HEK293T (cell line): Measurements from ENCODE around the gene ANO5.

Experiments used
- CTCF ChIA-PET: fragments of 350-600 bp; formaldehyde crosslinking; extraction: SDS; loops from one replicate; lab custom pipeline; 2021; ENCODE audit warnings: antibody characterized with exemption, inconsistent platforms; lab: Yijun Ruan, JAX
- POLR2A ChIA-PET: fragments of 350-600 bp; formaldehyde crosslinking; extraction: SDS; loops from one replicate; lab custom pipeline; 2020; ENCODE audit warnings: antibody characterized with exemption, inconsistent platforms; lab: Yijun Ruan, JAX
- DNase-seq: peaks from one replicate; pipeline ENCODE4 v3.0.0; 2012; ENCODE audit warnings: mixed read lengths; ENCODE audit errors: extremely low spot score
- ARNT ChIP-seq: fragments of 450-650 bp; IDR thresholded peaks from 2 replicates; pipeline ENCODE4 v1.6.1; 2017; ENCODE audit warnings: mild to moderate bottlenecking
- BHLHE40 ChIP-seq: fragments of 450-650 bp; IDR thresholded peaks from 2 replicates; pipeline ENCODE4 v1.6.1; 2016; ENCODE audit warnings: mild to moderate bottlenecking, moderate library complexity, borderline replicate concordance
- CTBP1 ChIP-seq: fragments of 450-650 bp; IDR thresholded peaks from 2 replicates; pipeline ENCODE4 v1.6.1; 2016; ENCODE audit warnings: borderline replicate concordance
- ELF4 ChIP-seq: fragments of 450-650 bp; IDR thresholded peaks from 2 replicates; pipeline ENCODE4 v1.6.1; 2017; ENCODE audit warnings: antibody characterized with exemption
- FOXA1 ChIP-seq: fragments of 450-650 bp; IDR thresholded peaks from 2 replicates; pipeline ENCODE4 v1.6.1; 2016; ENCODE audit warnings: mild to moderate bottlenecking
- FOXK2 ChIP-seq: fragments of 450-650 bp; IDR thresholded peaks from 2 replicates; pipeline ENCODE4 v1.6.1; 2016; ENCODE audit warnings: mild to moderate bottlenecking
- FOXM1 ChIP-seq: fragments of 450-650 bp; IDR thresholded peaks from 2 replicates; pipeline ENCODE4 v1.6.1; 2017; ENCODE audit warnings: mild to moderate bottlenecking, borderline replicate concordance
- HDGF ChIP-seq: fragments of 450-650 bp; IDR thresholded peaks from 2 replicates; pipeline ENCODE4 v1.6.1; 2017; ENCODE audit warnings: antibody characterized with exemption, borderline replicate concordance
- L3MBTL2 ChIP-seq: fragments of 450-650 bp; conservative IDR thresholded peaks from 2 replicates; pipeline ENCODE4 v1.6.1; 2016; ENCODE audit warnings: mild to moderate bottlenecking
- LEF1 ChIP-seq: fragments of 450-650 bp; IDR thresholded peaks from 2 replicates; pipeline ENCODE4 v1.6.1; 2017; ENCODE audit warnings: mild to moderate bottlenecking, borderline replicate concordance
- NFRKB ChIP-seq: fragments of 450-650 bp; IDR thresholded peaks from 2 replicates; pipeline ENCODE4 v1.6.1; 2016; ENCODE audit warnings: mild to moderate bottlenecking, moderate library complexity
- PKNOX1 ChIP-seq: fragments of 450-650 bp; IDR thresholded peaks from 2 replicates; pipeline ENCODE4 v1.6.1; 2016
- SP1 ChIP-seq: fragments of 450-650 bp; IDR thresholded peaks from 2 replicates; pipeline ENCODE4 v1.6.1; 2017
- SUZ12 ChIP-seq: fragments of 450-650 bp; IDR thresholded peaks from 2 replicates; pipeline ENCODE4 v1.6.1; 2016; ENCODE audit warnings: mild to moderate bottlenecking
- TARDBP ChIP-seq: fragments of 450-650 bp; IDR thresholded peaks from 2 replicates; pipeline ENCODE4 v1.6.1; 2016
- ZNF384 ChIP-seq: fragments of 450-650 bp; IDR thresholded peaks from 2 replicates; pipeline ENCODE4 v1.6.1; 2016

ANO5 gene

DNA sequence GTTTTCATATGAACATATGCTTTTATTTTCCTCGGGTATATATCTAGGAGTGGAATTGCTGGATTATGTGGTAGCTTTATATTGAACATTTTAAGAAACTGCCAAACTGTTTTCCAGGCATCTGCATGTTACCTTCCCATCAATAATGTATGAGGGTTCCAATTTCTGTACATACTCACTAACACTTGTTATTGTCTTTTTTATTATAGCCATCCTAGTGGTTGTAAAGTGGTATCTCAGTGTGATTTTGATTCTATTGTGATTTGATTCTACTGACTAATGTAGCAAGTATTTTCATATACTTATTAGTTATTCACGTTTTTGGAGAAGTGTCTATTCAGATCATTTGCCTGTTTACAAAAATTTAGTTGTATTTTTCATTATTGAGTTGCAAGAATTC lies 2.0 kb downstream of the ANO5 start:
- POLR2A ChIA-PET: no interaction called here
- DNase-seq: no peak
- TF ChIP-seq ARNT: no peak
- TF ChIP-seq ZNF384: no peak
- TF ChIP-seq SP1: no peak
- no peak for TF ChIP-seq PKNOX1
- TF ChIP-seq NFRKB: no peak
- no peak for TF ChIP-seq TARDBP
- TF ChIP-seq L3MBTL2: no peak
- no peak for TF ChIP-seq BHLHE40
- TF ChIP-seq HDGF: no peak
- TF ChIP-seq CTBP1: no peak
- TF ChIP-seq FOXK2: no peak
- no peak for TF ChIP-seq ELF4
- no peak for TF ChIP-seq FOXM1
- TF ChIP-seq LEF1: no peak
- no peak for TF ChIP-seq SUZ12
- CTCF ChIA-PET: interaction anchor here (0.6 to 1.1 kb wide), 2 partner anchors 24 to 41 kb away, joined by 3 to 4 read pairs; no protein-coding TSS in a partner anchor

DNA sequence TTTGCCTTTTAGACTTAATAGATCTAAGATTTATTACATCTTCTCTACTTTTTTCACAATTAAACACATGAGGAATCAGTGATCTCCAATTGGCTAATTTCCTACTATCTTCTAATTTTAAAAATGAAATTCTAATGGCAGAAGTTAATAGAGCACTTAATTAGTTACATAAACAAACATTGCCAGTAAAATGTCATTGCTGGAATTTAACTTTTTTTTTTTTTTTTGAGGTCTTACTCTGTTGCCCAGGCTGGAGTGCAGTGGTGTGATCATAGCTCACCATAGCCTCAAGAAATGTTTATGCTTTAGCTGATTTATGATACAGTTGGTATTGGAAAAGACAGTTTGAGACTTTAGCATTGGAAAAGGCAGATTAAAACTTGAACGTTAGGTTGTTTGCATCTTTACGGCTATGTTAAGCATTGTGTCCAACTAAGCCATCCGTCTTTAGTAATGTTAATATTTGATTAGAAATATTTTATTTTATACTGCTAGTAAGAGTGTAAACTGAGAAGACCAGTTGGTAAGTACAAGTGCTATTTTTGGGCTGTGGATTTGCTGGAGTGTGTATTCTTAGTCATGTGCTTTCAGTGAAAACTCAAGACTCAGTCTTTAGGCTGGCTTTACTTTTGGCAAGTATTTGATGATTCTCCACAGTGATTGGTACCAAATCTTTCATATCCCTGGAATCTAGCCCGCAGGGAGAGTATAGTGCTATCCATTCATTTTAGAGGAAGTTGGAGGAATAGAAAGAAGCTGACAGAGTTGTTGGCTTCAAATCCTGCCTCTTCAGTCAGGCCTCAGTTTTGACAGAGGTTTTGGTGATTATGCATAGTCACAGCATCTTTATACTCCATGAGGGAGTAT lies 4.5 kb downstream of the ANO5 start:
- ChIA-PET CTCF (no interaction called here), POLR2A (no interaction called here)
- DNase-seq: no peak
- no peak for TF ChIP-seq L3MBTL2
- peak; percentile 71 for TF ChIP-seq PKNOX1
- peak; percentile 91 for TF ChIP-seq ZNF384

- CTCF ChIA-PET: no interaction called here
- DNase-seq: no peak
- POLR2A ChIA-PET: no interaction called here
- no peak for TF ChIP-seq HDGF
- no peak for TF ChIP-seq LEF1
- TF ChIP-seq FOXA1: no peak
- no peak for TF ChIP-seq BHLHE40
- TF ChIP-seq L3MBTL2: no peak
- no peak for TF ChIP-seq TARDBP
- no peak for TF ChIP-seq SP1
- no peak for TF ChIP-seq NFRKB
- TF ChIP-seq FOXM1: no peak
- no peak for TF ChIP-seq ZNF384
- TF ChIP-seq SUZ12: no peak
- no peak for TF ChIP-seq ELF4
- TF ChIP-seq FOXK2: no peak
- no peak for TF ChIP-seq PKNOX1
- no peak for TF ChIP-seq ARNT
- no peak for TF ChIP-seq CTBP1
Observed at GRCh38 chr11:22199243-22199642, 6.4 kb downstream of the ANO5 start.

GRCh38 chr11:22203281-22203680 lies 10.4 kb downstream of the ANO5 start:
- POLR2A ChIA-PET: interaction anchor here (2.3 kb wide), 1 partner anchor 10 kb away, joined by 7 read pairs; the partner anchor contains the start of gene ANO5
- no peak for TF ChIP-seq ARNT
- no peak for TF ChIP-seq PKNOX1
- no peak for TF ChIP-seq BHLHE40
- no peak for TF ChIP-seq ELF4
- no peak for TF ChIP-seq SUZ12
- TF ChIP-seq HDGF: no peak
- no peak for TF ChIP-seq FOXK2
- TF ChIP-seq ZNF384: no peak
- no peak for TF ChIP-seq L3MBTL2
- no peak for TF ChIP-seq FOXA1
- TF ChIP-seq FOXM1: no peak
- TF ChIP-seq CTBP1: no peak
- no peak for TF ChIP-seq NFRKB
- no peak for TF ChIP-seq TARDBP
- no peak for TF ChIP-seq LEF1
- no peak for TF ChIP-seq SP1
- DNase-seq: no peak
- CTCF ChIA-PET: no interaction called here

GRCh38 chr11:22207162-22207561 lies 14.3 kb downstream of the ANO5 start:
- ChIA-PET POLR2A (no interaction called here), CTCF (no interaction called here)
- TF ChIP-seq NFRKB: no peak
- no peak for TF ChIP-seq SP1
- no peak for TF ChIP-seq FOXA1
- no peak for TF ChIP-seq LEF1
- TF ChIP-seq HDGF: no peak
- no peak for TF ChIP-seq BHLHE40
- TF ChIP-seq FOXK2: no peak
- TF ChIP-seq FOXM1: no peak
- TF ChIP-seq TARDBP: no peak
- TF ChIP-seq L3MBTL2: no peak
- no peak for TF ChIP-seq PKNOX1
- TF ChIP-seq ELF4: no peak
- no peak for TF ChIP-seq CTBP1
- DNase-seq: no peak
